ENCODE measurements around the gene GABRP.

The GABRP gene

GRCh38 chr5:170861917-170862766 lies 78.6 kb downstream of the GABRP start, which contains the start of gene RANBP17:
RANBP17 (plus strand) TSS chr5:170862018.
- no peak for DNase-seq

- DNase-seq: no peak
Observed at GRCh38 chr5:170863646-170864045, 80.1 kb downstream of the GABRP start.
